WTC11 (cell line): ENCODE measurements around the gene RPH3AL. TPM values are rescaled to one million over a fixed set of nuclear protein-coding genes. Genes with fewer than 3 reads are reported as not detected.
A peak's percentile ranks its signal among the peaks of the same experiment; 100 is the strongest.

Experiments
- ATAC-seq: fragments of 200-7000 bp; cut with Tn5 transposase; 2 replicates; pipeline ENCODE4 v1.10.0; 2021; ENCODE audit warnings: mild to moderate bottlenecking, moderate library complexity
- CTCF ChIA-PET: fragments of 300-600 bp; sonication (Branson Sonifier 250); formaldehyde crosslinking; loops from one replicate; lab custom pipeline; 2021; ENCODE audit warnings: antibody characterized with exemption; lab: Charles Lee
- POLR2A ChIA-PET: fragments of 350-600 bp; sonication (Branson Sonifier 250); formaldehyde crosslinking; loops from one replicate; lab custom pipeline; 2021; ENCODE audit warnings: antibody characterized with exemption; lab: Charles Lee
- DNase-seq: peaks from one replicate; pipeline ENCODE4 v3.0.0; 2021; ENCODE audit warnings: low spot score
- H3K27ac Mint-ChIP-seq: 2 replicates; pipeline ENCODE4 v1.8.0; 2021; ENCODE audit warnings: mixed read lengths
- H3K27me3 Mint-ChIP-seq: 2 replicates; pipeline ENCODE4 v1.8.0; 2021; ENCODE audit warnings: low read depth, mild to moderate bottlenecking, moderate library complexity, mixed read lengths
- H3K36me3 Mint-ChIP-seq: 2 replicates; pipeline ENCODE4 v1.8.0; 2021; ENCODE audit warnings: mixed read lengths
- H3K4me1 Mint-ChIP-seq: 2 replicates; pipeline ENCODE4 v1.8.0; 2022; ENCODE audit warnings: mixed read lengths
- H3K4me3 Mint-ChIP-seq: 2 replicates; pipeline ENCODE4 v1.8.0; 2021; ENCODE audit warnings: mild to moderate bottlenecking, moderate library complexity, mixed read lengths
- H3K9me3 Mint-ChIP-seq: 2 replicates; pipeline ENCODE4 v1.8.0; 2021; ENCODE audit warnings: mixed read lengths
- CREM ChIP-seq: sonication (generic); formaldehyde crosslinking; IDR thresholded peaks from 2 replicates; pipeline ENCODE4 v1.8.1; 2022; ENCODE audit warnings: mild to moderate bottlenecking, missing genetic modification reagents, moderate library complexity
- ELF4 ChIP-seq: sonication (generic); formaldehyde crosslinking; IDR thresholded peaks from 2 replicates; pipeline ENCODE4 v1.8.1; 2022; ENCODE audit warnings: low read depth, mild to moderate bottlenecking, moderate library complexity, missing genetic modification reagents
- GABPB1 ChIP-seq: sonication (generic); formaldehyde crosslinking; IDR thresholded peaks from 2 replicates; pipeline ENCODE4 v1.8.1; 2023; ENCODE audit warnings: mild to moderate bottlenecking, missing genetic modification reagents
- IRF2 ChIP-seq: sonication (generic); formaldehyde crosslinking; IDR thresholded peaks from 2 replicates; pipeline ENCODE4 v1.8.0; 2022; ENCODE audit warnings: low read depth, missing genetic modification reagents, borderline replicate concordance
- JAZF1 ChIP-seq: fragments of 250-450 bp; sonication (Bioruptor Pico); IDR thresholded peaks from 2 replicates; pipeline ENCODE4 v1.9.0; 2021; ENCODE audit warnings: moderate library complexity, mild to moderate bottlenecking, inconsistent platforms
- NR1H2 ChIP-seq: sonication (generic); formaldehyde crosslinking; IDR thresholded peaks from 2 replicates; pipeline ENCODE4 v1.9.0; 2021; ENCODE audit warnings: mild to moderate bottlenecking, moderate library complexity, missing genetic modification reagents
- SOX15 ChIP-seq: fragments of 250-450 bp; sonication (Bioruptor Pico); IDR thresholded peaks from 2 replicates; pipeline ENCODE4 v1.9.0; 2021; ENCODE audit warnings: mild to moderate bottlenecking
- SP1 ChIP-seq: sonication (generic); formaldehyde crosslinking; conservative IDR thresholded peaks from 2 replicates; pipeline ENCODE4 v1.8.1; 2022; ENCODE audit warnings: missing genetic modification reagents
- TP53 ChIP-seq: sonication (generic); formaldehyde crosslinking; IDR thresholded peaks from 2 replicates; pipeline ENCODE4 v1.8.1; 2023; ENCODE audit warnings: mild to moderate bottlenecking, missing genetic modification reagents
- total RNA-seq: library from RNA; stranded (reverse); gene quantifications from 3 replicates; pipeline ENCODE4 v1.2.3, GENCODE V29; 2021
- TF ChIP-seq, protein P1 (sequence below): sonication (generic); formaldehyde crosslinking; IDR thresholded peaks from 2 replicates; pipeline ENCODE4 v1.8.0; 2022; ENCODE audit warnings: mild to moderate bottlenecking, missing genetic modification reagents
- TF ChIP-seq, protein P2 (sequence below): fragments of 250-450 bp; sonication (Bioruptor Pico); IDR thresholded peaks from 2 replicates; pipeline ENCODE4 v1.9.0; 2021; ENCODE audit warnings: mild to moderate bottlenecking, borderline replicate concordance
- TF ChIP-seq, protein P3 (sequence below): fragments of 250-450 bp; sonication (Bioruptor Pico); IDR thresholded peaks from 2 replicates; pipeline ENCODE4 v1.9.0; 2021; ENCODE audit warnings: moderate library complexity, mild to moderate bottlenecking, inconsistent platforms, borderline replicate concordance
- TF ChIP-seq, protein P4 (sequence below): sonication (generic); formaldehyde crosslinking; IDR thresholded peaks from 2 replicates; pipeline ENCODE4 v1.8.1; 2023; ENCODE audit warnings: mild to moderate bottlenecking, missing genetic modification reagents
- TF ChIP-seq, protein P5 (sequence below): sonication (generic); formaldehyde crosslinking; IDR thresholded peaks from 2 replicates; pipeline ENCODE4 v1.8.1; 2023; ENCODE audit warnings: mild to moderate bottlenecking, missing genetic modification reagents, moderate library complexity
- TF ChIP-seq, protein P6 (sequence below): sonication (generic); formaldehyde crosslinking; IDR thresholded peaks from 2 replicates; pipeline ENCODE4 v1.8.0; 2022; ENCODE audit warnings: mild to moderate bottlenecking, missing genetic modification reagents

Gene RPH3AL
- total RNA-seq, 1 experiment from 2014 or later = 2.0 TPM

DNA sequence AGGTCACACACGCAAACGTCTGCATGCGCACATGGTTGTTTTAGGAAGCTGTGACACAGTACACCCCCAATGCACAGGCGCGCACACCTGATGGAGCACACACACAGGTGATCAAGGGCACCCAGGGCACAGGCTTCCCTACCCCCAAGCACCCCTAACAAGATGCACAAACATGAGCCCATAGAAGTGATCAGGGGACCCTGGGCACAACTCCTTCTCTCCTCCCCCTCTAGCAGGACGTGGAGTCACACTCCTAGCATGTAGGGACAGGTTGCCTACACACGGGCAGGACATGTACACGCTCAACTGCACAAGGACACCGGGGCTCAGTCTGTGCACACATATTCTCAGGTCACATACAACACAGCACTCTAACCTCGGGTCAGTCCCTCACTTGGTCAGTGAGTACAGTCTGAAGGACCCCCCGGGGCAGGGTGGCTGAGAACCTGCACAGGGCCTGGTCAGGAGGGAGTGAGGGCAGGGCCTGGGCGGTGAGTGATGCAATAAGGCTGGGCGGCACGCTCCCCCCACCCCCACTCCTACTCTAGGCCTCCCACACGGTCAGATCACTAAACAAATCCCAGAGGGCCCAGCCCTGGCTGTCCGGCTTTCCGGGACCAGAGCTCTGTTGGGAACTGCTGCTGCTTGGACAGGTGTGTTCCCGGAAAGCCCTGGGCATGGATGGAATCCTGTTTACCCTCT is 170.4 kb downstream of the RPH3AL start:
- Mint-ChIP-seq H3K4me3 (peak overlapping the region; percentile 72), H3K4me1 (peaks cover 12% of the 10 kb centered on the region), H3K36me3 (no peaks in the 10 kb centered on the region), H3K27me3 (peaks cover 54% of the 10 kb centered on the region), H3K27ac (no peak overlapping the region), H3K9me3 (no peaks in the 10 kb centered on the region)
- POLR2A ChIA-PET = no interaction called here
- CTCF ChIA-PET = interaction anchor here (1.0 to 1.2 kb wide), 2 partner anchors 9 to 126 kb away, joined by 3 read pairs; no protein-coding TSS in a partner anchor
- DNase-seq = peak; percentile 31
- TF ChIP-seq GABPB1 (peak; percentile 98), TP53 (CRISPR knock-in tag) (no peak), SP1 (CRISPR knock-in tag) (no peak), CREM (CRISPR knock-in tag) (no peak), JAZF1 (no peak), SOX15 (CRISPR knock-in tag) (no peak)
- TF ChIP-seq, protein P1, sequence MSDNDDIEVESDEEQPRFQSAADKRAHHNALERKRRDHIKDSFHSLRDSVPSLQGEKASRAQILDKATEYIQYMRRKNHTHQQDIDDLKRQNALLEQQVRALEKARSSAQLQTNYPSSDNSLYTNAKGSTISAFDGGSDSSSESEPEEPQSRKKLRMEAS (CRISPR knock-in tag) = 0 out of 2 replicates have a peak, but pooled peaks have one; percentile 26
- TF ChIP-seq, protein P2, sequence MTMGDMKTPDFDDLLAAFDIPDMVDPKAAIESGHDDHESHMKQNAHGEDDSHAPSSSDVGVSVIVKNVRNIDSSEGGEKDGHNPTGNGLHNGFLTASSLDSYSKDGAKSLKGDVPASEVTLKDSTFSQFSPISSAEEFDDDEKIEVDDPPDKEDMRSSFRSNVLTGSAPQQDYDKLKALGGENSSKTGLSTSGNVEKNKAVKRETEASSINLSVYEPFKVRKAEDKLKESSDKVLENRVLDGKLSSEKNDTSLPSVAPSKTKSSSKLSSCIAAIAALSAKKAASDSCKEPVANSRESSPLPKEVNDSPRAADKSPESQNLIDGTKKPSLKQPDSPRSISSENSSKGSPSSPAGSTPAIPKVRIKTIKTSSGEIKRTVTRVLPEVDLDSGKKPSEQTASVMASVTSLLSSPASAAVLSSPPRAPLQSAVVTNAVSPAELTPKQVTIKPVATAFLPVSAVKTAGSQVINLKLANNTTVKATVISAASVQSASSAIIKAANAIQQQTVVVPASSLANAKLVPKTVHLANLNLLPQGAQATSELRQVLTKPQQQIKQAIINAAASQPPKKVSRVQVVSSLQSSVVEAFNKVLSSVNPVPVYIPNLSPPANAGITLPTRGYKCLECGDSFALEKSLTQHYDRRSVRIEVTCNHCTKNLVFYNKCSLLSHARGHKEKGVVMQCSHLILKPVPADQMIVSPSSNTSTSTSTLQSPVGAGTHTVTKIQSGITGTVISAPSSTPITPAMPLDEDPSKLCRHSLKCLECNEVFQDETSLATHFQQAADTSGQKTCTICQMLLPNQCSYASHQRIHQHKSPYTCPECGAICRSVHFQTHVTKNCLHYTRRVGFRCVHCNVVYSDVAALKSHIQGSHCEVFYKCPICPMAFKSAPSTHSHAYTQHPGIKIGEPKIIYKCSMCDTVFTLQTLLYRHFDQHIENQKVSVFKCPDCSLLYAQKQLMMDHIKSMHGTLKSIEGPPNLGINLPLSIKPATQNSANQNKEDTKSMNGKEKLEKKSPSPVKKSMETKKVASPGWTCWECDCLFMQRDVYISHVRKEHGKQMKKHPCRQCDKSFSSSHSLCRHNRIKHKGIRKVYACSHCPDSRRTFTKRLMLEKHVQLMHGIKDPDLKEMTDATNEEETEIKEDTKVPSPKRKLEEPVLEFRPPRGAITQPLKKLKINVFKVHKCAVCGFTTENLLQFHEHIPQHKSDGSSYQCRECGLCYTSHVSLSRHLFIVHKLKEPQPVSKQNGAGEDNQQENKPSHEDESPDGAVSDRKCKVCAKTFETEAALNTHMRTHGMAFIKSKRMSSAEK (CRISPR knock-in tag) = no peak
- TF ChIP-seq, protein P3, sequence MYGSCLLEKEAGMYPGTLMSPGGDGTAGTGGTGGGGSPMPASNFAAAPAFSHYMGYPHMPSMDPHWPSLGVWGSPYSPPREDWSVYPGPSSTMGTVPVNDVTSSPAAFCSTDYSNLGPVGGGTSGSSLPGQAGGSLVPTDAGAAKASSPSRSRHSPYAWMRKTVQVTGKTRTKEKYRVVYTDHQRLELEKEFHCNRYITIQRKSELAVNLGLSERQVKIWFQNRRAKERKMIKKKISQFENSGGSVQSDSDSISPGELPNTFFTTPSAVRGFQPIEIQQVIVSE = no peak
- TF ChIP-seq, protein P4, sequence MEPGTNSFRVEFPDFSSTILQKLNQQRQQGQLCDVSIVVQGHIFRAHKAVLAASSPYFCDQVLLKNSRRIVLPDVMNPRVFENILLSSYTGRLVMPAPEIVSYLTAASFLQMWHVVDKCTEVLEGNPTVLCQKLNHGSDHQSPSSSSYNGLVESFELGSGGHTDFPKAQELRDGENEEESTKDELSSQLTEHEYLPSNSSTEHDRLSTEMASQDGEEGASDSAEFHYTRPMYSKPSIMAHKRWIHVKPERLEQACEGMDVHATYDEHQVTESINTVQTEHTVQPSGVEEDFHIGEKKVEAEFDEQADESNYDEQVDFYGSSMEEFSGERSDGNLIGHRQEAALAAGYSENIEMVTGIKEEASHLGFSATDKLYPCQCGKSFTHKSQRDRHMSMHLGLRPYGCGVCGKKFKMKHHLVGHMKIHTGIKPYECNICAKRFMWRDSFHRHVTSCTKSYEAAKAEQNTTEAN (CRISPR knock-in tag) = no peak; the same call in 1 of the 2 replicates
- TF ChIP-seq, protein P5, sequence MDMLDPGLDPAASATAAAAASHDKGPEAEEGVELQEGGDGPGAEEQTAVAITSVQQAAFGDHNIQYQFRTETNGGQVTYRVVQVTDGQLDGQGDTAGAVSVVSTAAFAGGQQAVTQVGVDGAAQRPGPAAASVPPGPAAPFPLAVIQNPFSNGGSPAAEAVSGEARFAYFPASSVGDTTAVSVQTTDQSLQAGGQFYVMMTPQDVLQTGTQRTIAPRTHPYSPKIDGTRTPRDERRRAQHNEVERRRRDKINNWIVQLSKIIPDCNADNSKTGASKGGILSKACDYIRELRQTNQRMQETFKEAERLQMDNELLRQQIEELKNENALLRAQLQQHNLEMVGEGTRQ (CRISPR knock-in tag) = no peak
- no peak for ATAC-seq

DNA sequence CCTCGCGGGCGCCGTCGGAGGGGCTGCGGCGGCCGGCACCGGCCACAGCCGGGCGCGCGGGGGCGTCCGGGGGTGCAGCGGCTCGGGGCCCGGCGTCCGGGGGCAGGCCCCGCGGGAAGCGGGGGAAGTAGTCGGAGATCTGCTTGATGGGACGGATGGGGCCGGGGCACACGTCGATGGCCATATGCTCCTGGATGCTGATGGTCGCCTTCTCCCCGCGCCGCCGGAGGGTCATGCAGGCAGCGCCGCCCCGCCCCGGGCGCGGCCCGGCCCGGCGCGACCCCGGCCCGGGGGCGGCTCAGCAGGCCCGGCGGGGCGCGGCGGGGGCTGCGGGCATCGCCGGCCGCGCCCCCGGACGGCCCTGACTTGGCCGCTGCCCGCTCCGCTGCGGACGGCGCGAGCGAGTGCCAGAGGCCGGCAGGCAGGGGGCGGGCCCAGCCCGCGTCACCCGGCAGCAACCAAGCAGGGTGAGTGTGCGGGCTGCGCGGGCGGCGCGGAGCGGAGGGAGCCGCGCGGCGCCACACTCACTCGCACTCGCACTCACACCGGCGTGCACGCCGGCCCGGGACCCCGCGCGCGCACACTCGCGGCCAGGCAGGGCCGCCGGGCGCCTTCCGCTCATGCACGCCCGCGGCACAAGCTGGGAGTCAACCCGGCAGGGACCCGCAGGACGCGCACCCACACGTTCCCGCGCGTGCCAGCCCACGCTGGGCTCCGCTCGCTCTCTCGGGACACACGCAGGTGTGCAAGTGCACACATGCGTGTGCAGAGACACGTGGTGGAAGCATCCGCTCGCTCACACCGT is 171.2 kb downstream of the RPH3AL start, which contains the start of gene DOC2B:
TSS of gene DOC2B (minus strand) at position 406 of the 805 bp plus-strand sequence. CDS start at position 235, 171 bp downstream.
- H3K4me1 Mint-ChIP-seq = peaks cover 12% of the 10 kb centered on the region
- H3K36me3 Mint-ChIP-seq = no peaks in the 10 kb centered on the region
- no peaks in the 10 kb centered on the region for H3K9me3 Mint-ChIP-seq
- no peak for TF ChIP-seq ELF4 (CRISPR knock-in tag)
- TF ChIP-seq, protein P6, sequence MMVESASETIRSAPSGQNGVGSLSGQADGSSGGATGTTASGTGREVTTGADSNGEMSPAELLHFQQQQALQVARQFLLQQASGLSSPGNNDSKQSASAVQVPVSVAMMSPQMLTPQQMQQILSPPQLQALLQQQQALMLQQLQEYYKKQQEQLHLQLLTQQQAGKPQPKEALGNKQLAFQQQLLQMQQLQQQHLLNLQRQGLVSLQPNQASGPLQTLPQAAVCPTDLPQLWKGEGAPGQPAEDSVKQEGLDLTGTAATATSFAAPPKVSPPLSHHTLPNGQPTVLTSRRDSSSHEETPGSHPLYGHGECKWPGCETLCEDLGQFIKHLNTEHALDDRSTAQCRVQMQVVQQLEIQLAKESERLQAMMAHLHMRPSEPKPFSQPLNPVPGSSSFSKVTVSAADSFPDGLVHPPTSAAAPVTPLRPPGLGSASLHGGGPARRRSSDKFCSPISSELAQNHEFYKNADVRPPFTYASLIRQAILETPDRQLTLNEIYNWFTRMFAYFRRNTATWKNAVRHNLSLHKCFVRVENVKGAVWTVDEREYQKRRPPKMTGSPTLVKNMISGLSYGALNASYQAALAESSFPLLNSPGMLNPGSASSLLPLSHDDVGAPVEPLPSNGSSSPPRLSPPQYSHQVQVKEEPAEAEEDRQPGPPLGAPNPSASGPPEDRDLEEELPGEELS (CRISPR knock-in tag) = no peak
- TF ChIP-seq IRF2 (CRISPR knock-in tag) = no peak
- TF ChIP-seq SP1 (CRISPR knock-in tag) = no peak
- no peak for TF ChIP-seq NR1H2
- TF ChIP-seq, protein P4 (CRISPR knock-in tag) = peak; percentile 96
- peak; percentile 66 for ATAC-seq
- POLR2A ChIA-PET = no interaction called here
- CTCF ChIA-PET = interaction anchor here (1.2 to 1.4 kb wide), 4 partner anchors 8 to 204 kb away, joined by 3 to 4 read pairs (median 3); no protein-coding TSS in a partner anchor
- peak; percentile 54 for DNase-seq
- H3K27ac Mint-ChIP-seq = no peak within 1 kb of the TSS
- H3K4me3 Mint-ChIP-seq = peak within 1 kb of the TSS; percentile 72
- H3K27me3 Mint-ChIP-seq = peaks cover 52% of the 10 kb centered on the region
